HepG2 (cell line): ENCODE measurements around the gene TOM1L1. TPM values are rescaled to one million over a fixed set of nuclear protein-coding genes. Genes with fewer than 3 reads are reported as not detected.

ENCODE experiments used
- ATAC-seq: fragments of 200-7000 bp; cut with Tn5 transposase; 3 replicates; pipeline ENCODE4 v1.9.1; 2020; ENCODE audit warnings: mild to moderate bottlenecking, moderate library complexity
- BruUV-seq: library from RNA; stranded (reverse); fragments of 400-500 nt; replicated peaks from 2 replicates; lab custom pipeline; 2021; lab: Mats Ljungman, UMichigan
- CTCF ChIA-PET: fragments of 300-600 bp; formaldehyde crosslinking; extraction: SDS; loops from one replicate; lab custom pipeline; 2021; ENCODE audit warnings: low total read pairs, inconsistent platforms, low intra/inter-chr PET ratio; lab: Yijun Ruan, JAX
- POLR2A ChIA-PET: fragments of 350-600 bp; sonication (Branson Sonifier 250); formaldehyde crosslinking; loops from one replicate; lab custom pipeline; 2020; ENCODE audit warnings: antibody characterized with exemption, inconsistent platforms; lab: Yijun Ruan, JAX
- DNase-seq: peaks from one replicate; pipeline ENCODE4 v3.0.0-alpha.2; 2015; ENCODE audit warnings: low spot score
- FAIRE-seq: peaks from 3 replicates; lab custom pipeline; 2011; peaks lifted over from hg19 to GRCh38; lab: Jason Lieb, UNC
- H2AFZ ChIP-seq: one replicate; pipeline ENCODE4 v1.6.1; 2011; ENCODE audit warnings: low read length, inconsistent platforms
- H3K27ac ChIP-seq: fragments of 300-600 bp; 3 replicates; pipeline ENCODE4 v1.8.0; 2011; ENCODE audit warnings: mixed run types, mild to moderate bottlenecking, mixed read lengths, low read length, inconsistent platforms; ENCODE audit not compliant: insufficient read depth; ENCODE audit errors: extremely low read length
- H3K27me3 ChIP-seq, 2 experiments: fragments of 200-600 bp in 1 of 2; 2 replicates in 1 of 2; 3 replicates in 1 of 2; pipeline versions ENCODE4 v1.6.0 to v1.8.0; 2011; ENCODE audit warnings: low read length in 2 of 2, mild to moderate bottlenecking in 2 of 2, moderate library complexity in 2 of 2, inconsistent platforms in 1 of 2; ENCODE audit not compliant: insufficient read depth in 2 of 2, control insufficient read depth in 1 of 2
- H3K36me3 ChIP-seq, 2 experiments: fragments of 200-600 bp in 1 of 2; replicated peaks in 1 of 2; 2 replicates in 1 of 2; 3 replicates in 1 of 2; pipeline versions ENCODE4 v1.5.1 to v1.8.0; 2011; ENCODE audit warnings: low read length in 2 of 2, inconsistent platforms in 1 of 2; ENCODE audit not compliant: insufficient read depth in 2 of 2, control insufficient read depth in 1 of 2
- H3K4me1 ChIP-seq: 2 replicates; pipeline ENCODE4 v1.5.1; 2012; ENCODE audit warnings: low read length, inconsistent platforms; ENCODE audit not compliant: insufficient read depth
- H3K4me2 ChIP-seq: 2 replicates; pipeline ENCODE4 v1.6.0; 2011; ENCODE audit warnings: low read depth, low read length, inconsistent platforms
- H3K4me3 ChIP-seq, 3 experiments: fragments of 200-600 bp in 1 of 3; sonication (generic), shearing (Covaris generic) in 1 of 3; replicated peaks in 1 of 3; 2 replicates each; pipeline ENCODE4 v1.5.1; 2011 to 2016; ENCODE audit warnings: low read length in 3 of 3, inconsistent platforms in 2 of 3, low read depth in 2 of 3, mild to moderate bottlenecking in 2 of 3, control low read depth in 1 of 3, mixed read lengths in 1 of 3; ENCODE audit not compliant: insufficient read depth in 1 of 3
- H3K79me2 ChIP-seq: one replicate; pipeline ENCODE4 v1.6.1; 2011; ENCODE audit warnings: low read length, inconsistent platforms; ENCODE audit not compliant: insufficient read depth
- H3K9ac ChIP-seq: 2 replicates; pipeline ENCODE4 v1.6.0; 2011; ENCODE audit warnings: mild to moderate bottlenecking, low read depth, low read length, inconsistent platforms; ENCODE audit not compliant: insufficient read depth
- H3K9me3 ChIP-seq: 2 replicates; pipeline ENCODE4 v1.5.1; 2012; ENCODE audit warnings: mild to moderate bottlenecking, low read length
- H4K20me1 ChIP-seq: 2 replicates; pipeline ENCODE4 v1.6.0; 2011; ENCODE audit warnings: inconsistent platforms, mild to moderate bottlenecking, low read length, moderate library complexity; ENCODE audit not compliant: insufficient read depth
- AHDC1 ChIP-seq: sonication (generic); formaldehyde crosslinking; IDR thresholded peaks from 2 replicates; pipeline ENCODE4 v1.5.1; 2020; ENCODE audit warnings: mild to moderate bottlenecking, missing genetic modification reagents, borderline replicate concordance
- HOXA3 ChIP-seq: sonication (generic); formaldehyde crosslinking; IDR thresholded peaks from 2 replicates; pipeline ENCODE4 v1.5.0; 2020; ENCODE audit warnings: missing genetic modification reagents
- RBFOX2 ChIP-seq: fragments of 200-400 bp; formaldehyde crosslinking; IDR thresholded peaks from 2 replicates; pipeline ENCODE4 v1.6.1; 2017; ENCODE audit warnings: low read depth, mild to moderate bottlenecking, low read length
- RFX1 ChIP-seq: fragments of 450-650 bp; IDR thresholded peaks from 2 replicates; pipeline ENCODE4 v1.6.1; 2017
- ZNF12 ChIP-seq: sonication (generic); formaldehyde crosslinking; IDR thresholded peaks from 2 replicates; pipeline ENCODE4 v1.5.0; 2020; ENCODE audit warnings: missing genetic modification reagents
- ZNF225 ChIP-seq: sonication (generic); formaldehyde crosslinking; IDR thresholded peaks from 2 replicates; pipeline ENCODE4 v1.4.0; 2020; ENCODE audit warnings: mild to moderate bottlenecking, missing genetic modification reagents
- ZNF232 ChIP-seq: sonication (generic); formaldehyde crosslinking; IDR thresholded peaks from 2 replicates; pipeline ENCODE4 v1.4.0; 2020; ENCODE audit warnings: missing genetic modification reagents, borderline replicate concordance
- ZNF451 ChIP-seq: sonication (generic); formaldehyde crosslinking; IDR thresholded peaks from 2 replicates; pipeline ENCODE4 v1.5.0; 2020; ENCODE audit warnings: mild to moderate bottlenecking, missing genetic modification reagents
- ZNF780A ChIP-seq: sonication (generic); formaldehyde crosslinking; IDR thresholded peaks from 2 replicates; pipeline ENCODE4 v1.8.0; 2022; ENCODE audit warnings: mild to moderate bottlenecking, missing genetic modification reagents, moderate library complexity
- ZSCAN25 ChIP-seq: sonication (generic); formaldehyde crosslinking; IDR thresholded peaks from 2 replicates; pipeline ENCODE4 v1.8.0; 2022; ENCODE audit warnings: mild to moderate bottlenecking, missing genetic modification reagents
- WGBS: methylation state at CpG from one replicate; pipeline ENCODE4 v1.1.6; 2017; ENCODE audit warnings: low lambda C conversion rate; 5-methylcytosine and 5-hydroxymethylcytosine counted together
- in situ Hi-C: cut with HindIII; loops from 2 replicates; pipeline ENCODE4 v1.10.0; 2017; ENCODE audit warnings: low pct_unique_long_range_greater_than_20kb; ENCODE audit not compliant: extremely low pct_ligation_motif_present
- intact Hi-C: fragments of 100-400 bp; cut with micrococcal nuclease; formaldehyde crosslinking; loops from one replicate; pipeline ENCODE4 v1.10.0; 2022; ENCODE audit not compliant: unreplicated experiment
- polyA plus RNA-seq, 8 experiments: library from polyadenylated mRNA; depleted of rRNA in 3 of 8; stranded (reverse) in 7 of 8; unstranded in 1 of 8; fragments of >200 nt; fragmentation: Illumina TruSeq in 4 of 8; extraction: Trizol in 4 of 8; gene quantifications; 2 replicates each; pipeline versions ENCODE4 v1.2.1 to v1.2.3, GENCODE V29; 2011 to 2016; ENCODE audit warnings: low read depth in 4 of 8, missing spikeins in 1 of 8, mixed read lengths in 1 of 8; ENCODE audit not compliant: insufficient read depth in 1 of 8
- total RNA-seq, 5 experiments: library from RNA; depleted of rRNA; stranded (reverse); fragments of >200 nt; fragmentation: Illumina TruSeq; extraction: Trizol; gene quantifications; 2 replicates each; pipeline ENCODE4 v1.2.3, GENCODE V29; 2016; ENCODE audit warnings: low read depth in 1 of 5

Gene TOM1L1
- total and polyA plus RNA-seq, 2 of the 13 experiments (the other 11 are each of a cell fraction or from before 2014, with no cell fraction given): 45.3 to 51.3 TPM

GRCh38 chr17:54972406-54973138, 71.9 kb downstream of the TOM1L1 start (continued):
- TF ChIP-seq AHDC1 (peak; percentile 50; the same call in 1 of the 2 replicates), HOXA3 (no peak), RBFOX2 (no peak), ZNF225 (CRISPR knock-in tag) (no peak), ZNF780A (CRISPR knock-in tag) (no peak), ZNF232 (CRISPR knock-in tag) (no peak)
- TF ChIP-seq, all 625 proteins: peak for 47

GRCh38 chr17:54974759-54975158, 74.1 kb downstream of the TOM1L1 start:
- Histone ChIP-seq H3K36me3 (no peaks in the 10 kb centered on the region), H4K20me1 (no peaks in the 10 kb centered on the region), H3K4me1 (peaks cover 50% of the 10 kb centered on the region), H3K9ac (no peak overlapping the region), H2AFZ (no peak overlapping the region), H3K27ac (no peak overlapping the region), H3K27me3 (no peaks in the 10 kb centered on the region), H3K4me2 (no peak overlapping the region), H3K79me2 (peaks cover 98% of the 10 kb centered on the region), H3K9me3 (no peaks in the 10 kb centered on the region), H3K4me3 (no peak overlapping the region)
- FAIRE-seq (no peak), DNase-seq (no peak), ATAC-seq (no peak)
- WGBS: 96% methylated on average over 3 of the region's 3 CpGs
- intact Hi-C loops: no loop called here
- in situ Hi-C loops: no loop called here
- CTCF ChIA-PET: no interaction called here
- BruUV-seq: no TSS peak
- POLR2A ChIA-PET: no interaction called here
- TF ChIP-seq ZNF451 (CRISPR knock-in tag) (no peak), RFX1 (peak; percentile 65), ZNF12 (CRISPR knock-in tag) (no peak), ZSCAN25 (CRISPR knock-in tag) (no peak)
